GM19455 (cell line): Measurements from ENCODE around the gene PTP4A1.
"Not testable (repeated sequence)": the region's sequence is repeated elsewhere in the genome, so short reads cannot be mapped to it uniquely, and the experiment has no call there.

ENCODE experiments used
- ATAC-seq: cut with Tn5 transposase; IDR thresholded peaks from one replicate; pipeline ENCODE4 v1.9.1; 2021; ENCODE audit not compliant: unreplicated experiment

The PTP4A1 gene

DNA sequence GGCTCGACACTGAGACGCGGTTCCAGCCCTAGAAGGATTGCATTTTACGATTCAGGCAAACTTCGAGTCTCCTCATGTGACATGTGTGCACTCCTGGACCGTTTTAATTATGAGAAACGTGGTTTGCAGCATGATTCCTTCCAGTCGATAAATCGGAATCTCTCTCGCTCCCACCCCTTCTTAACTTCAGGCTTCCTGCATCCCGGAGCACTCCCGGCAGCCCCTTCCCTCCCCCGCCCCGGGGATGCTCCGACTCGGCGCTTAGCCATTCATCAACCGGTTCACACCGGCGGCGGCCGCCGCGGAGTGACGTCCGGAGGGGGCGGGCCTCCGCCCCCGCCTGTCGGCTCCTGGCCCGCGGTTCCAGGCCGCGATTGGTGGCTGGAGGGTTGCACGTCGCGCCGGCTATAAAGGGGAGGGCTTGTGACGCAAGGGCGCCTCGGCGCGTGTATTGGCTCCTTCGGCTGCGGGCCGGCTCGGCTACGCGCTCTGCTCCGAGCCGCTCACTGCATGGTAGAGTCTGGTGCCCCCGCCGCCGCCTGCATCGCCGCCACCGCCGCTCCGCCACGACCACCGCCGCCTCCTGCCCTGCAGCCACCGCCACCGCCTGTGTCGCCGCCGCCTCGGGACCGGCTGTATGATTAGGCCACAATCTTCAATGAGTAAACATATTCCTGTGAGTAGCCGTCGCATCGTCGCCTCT, at the start of gene PTP4A1, which contains the start of gene LOC128125822:
Gene PTP4A1 (plus strand): TSS at position 437 of the 703 bp plus-strand sequence. CDS start 4,401 bp downstream, outside the sequence.
Gene LOC128125822 (plus strand): TSS at position 437 of the 703 bp plus-strand sequence.
- peak; percentile 85 for ATAC-seq

DNA sequence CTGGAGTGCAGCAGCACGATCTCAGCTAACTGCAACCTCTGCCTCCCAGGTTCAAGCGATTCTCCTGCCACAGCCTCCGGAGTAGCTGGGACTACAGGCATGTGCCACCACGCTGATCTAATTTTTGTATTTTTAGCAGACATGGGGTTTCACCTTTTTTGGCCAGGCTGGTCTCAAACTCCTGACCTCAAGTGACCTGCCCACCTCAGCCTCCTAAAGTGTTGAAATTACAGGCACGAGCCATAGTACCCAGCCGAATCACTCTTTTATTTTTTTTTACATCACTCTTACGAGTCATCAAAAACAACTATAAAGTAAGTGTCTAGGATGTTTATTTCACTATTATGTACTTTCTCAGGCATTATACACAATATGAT, 49.4 kb upstream of the PTP4A1 start:
- not testable (repeated sequence) for ATAC-seq

GRCh38 chr6:63523630-63524029, 48.6 kb upstream of the PTP4A1 start:
- no peak for ATAC-seq

GRCh38 chr6:63525186-63525878, 46.9 kb upstream of the PTP4A1 start:
- ATAC-seq: no peak

GRCh38 chr6:63526931-63527330, 45.3 kb upstream of the PTP4A1 start:
- ATAC-seq: no peak

DNA sequence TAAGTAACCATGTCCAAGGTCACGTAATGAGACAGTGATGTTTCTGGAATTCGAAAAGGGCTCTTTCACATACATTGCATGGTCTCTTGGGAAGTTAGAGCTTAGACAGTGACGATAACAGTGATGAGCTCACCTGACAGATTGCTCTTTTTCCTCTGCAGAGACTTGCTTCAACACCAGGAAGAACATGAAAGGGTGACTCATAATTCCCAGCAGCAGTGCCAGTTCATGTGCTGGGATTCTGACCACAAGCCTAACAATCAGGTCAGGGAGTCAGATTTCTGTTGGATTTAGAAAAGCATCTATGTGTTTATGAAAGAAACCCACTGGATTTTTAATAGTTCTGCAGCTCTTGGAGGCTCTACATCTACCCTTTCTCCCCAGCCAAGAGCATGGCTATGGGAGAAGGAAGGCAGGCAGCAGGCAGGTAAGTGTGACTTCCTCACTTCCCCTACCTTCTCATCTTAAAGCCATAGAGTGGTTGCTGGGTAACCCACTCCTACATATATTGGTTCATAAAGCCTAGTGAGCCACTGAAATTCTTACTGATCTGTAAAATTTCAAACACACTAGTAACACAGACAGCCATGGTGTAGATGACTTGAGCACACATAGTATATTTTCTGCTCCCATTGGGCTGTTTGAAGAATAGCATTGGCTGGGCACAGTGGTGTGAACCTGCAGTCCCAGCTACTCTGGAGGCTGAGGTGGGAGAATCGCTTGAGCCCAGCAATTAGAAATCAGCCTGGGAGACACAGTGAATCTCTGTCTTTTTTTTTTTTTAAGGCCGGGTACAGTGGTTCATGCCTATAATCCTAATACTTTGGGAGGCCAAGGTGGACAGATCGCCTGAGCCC, 44.4 kb upstream of the PTP4A1 start:
- no peak for ATAC-seq

- no peak for ATAC-seq
Measured at GRCh38 chr6:63529498-63529897, 42.8 kb upstream of the PTP4A1 start.

DNA sequence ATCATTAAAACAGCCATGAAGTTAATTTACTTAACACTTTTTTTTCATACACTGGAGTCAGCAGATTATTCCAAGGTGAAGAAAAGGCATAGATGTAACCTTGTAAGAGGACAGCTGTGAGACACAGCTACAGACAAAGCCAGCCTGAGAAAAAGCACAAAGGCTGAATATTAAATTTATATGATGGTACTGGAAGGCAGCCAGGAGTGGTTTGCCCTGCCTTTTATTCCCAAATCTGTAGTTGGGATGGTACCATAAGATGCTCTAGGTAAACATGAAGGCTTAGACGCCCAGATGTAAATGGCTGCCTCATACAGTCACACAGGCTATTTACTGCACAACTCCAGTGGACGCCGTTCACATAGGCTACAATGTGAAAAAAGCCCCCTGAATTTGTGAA, 42.1 kb upstream of the PTP4A1 start:
- no peak for ATAC-seq

GRCh38 chr6:63530991-63531390, 41.3 kb upstream of the PTP4A1 start:
- ATAC-seq: no peak

DNA sequence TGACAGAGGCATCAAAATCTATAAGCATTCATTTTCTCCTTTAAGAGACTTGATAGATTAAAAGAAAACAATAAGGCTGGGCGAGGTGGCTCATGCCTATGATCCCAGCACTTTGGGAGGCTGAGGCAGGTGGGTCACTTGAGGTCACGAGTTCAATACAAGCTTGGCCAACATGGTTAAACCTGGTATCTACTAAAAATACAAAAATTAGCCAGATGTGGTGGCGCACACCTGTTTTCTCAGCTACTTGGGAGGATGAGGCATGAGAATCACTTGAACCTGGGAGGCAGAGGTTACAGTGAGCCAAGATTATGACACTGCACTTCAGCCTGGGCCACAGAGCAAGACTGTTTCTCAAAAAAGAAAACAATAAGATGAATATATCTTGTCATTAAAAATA, 39.3 kb upstream of the PTP4A1 start:
- ATAC-seq: no peak

DNA sequence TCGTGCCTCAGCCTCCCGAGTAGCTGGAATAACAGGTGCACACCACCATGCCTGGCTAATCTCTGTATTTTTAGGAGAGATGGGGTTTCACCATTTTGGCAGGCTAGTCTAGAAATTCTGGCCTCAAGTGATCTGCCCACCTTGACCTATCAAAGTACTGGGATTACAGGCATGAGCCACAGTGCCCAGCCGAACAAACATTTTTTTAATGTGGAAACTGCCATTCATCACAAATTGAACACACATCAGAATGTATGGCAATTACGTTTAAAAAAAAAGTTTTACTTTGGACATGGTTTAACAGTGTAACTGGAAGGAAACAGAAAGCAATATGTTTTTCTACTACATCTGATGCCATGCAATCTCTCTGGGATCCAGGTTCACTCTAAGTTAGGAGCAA, 38.3 kb upstream of the PTP4A1 start:
- ATAC-seq: no peak

DNA sequence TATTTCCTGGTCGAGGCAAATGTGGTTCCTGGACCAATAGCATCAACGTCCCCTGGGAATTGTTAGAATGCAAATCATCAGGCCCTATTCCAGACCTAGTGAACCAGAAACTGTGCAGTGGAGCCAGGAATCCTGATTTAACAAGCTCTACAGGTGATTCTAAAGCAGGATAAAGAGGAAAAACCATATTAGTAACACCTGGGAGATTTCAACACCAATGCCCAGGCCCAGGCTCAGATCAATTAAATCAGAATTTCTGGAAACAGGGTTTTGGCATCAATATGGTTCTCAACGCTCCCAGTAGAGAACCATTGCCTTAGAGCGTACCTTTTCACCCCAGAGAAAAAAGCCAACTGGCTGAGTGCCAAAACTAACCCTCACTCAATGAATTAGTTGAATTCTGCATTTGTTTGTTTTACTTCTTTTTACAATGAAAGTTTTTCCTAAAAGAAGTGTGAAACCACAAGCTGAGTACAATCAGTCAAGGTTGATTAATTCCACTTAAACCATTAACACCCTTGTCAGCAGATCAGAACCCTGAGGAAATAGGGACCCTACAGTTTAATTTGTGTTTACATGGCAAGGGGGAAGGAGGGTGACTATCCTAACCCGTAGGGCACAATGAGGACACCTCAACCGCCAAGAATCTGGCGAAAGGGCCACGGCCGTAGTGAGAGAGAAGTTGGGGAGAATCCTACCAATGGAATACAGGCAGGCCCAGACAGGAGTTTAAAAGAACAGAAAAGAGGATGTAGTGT, 34.9 kb upstream of the PTP4A1 start:
- no peak for ATAC-seq

GRCh38 chr6:63537959-63538300, 34.4 kb upstream of the PTP4A1 start:
- no peak for ATAC-seq

DNA sequence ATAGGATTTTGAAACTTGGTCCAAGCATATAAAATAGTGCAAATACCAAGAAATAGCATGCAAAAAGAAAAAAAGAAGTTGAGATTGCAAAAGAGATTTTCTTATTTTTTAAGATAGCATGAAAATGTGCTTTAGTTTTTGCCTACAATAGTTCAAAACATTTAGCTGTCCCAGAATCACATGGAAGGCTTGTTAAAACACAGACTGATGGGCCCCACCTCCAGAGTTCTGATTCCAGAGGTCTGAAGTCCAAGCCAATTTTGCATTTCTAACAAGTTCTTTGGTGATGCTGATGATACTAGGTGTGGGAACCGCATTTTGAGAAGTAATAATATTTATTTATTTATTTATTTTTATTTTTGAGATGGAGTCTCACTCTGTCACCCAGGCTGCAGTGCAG, 33.7 kb upstream of the PTP4A1 start:
- no peak for ATAC-seq

DNA sequence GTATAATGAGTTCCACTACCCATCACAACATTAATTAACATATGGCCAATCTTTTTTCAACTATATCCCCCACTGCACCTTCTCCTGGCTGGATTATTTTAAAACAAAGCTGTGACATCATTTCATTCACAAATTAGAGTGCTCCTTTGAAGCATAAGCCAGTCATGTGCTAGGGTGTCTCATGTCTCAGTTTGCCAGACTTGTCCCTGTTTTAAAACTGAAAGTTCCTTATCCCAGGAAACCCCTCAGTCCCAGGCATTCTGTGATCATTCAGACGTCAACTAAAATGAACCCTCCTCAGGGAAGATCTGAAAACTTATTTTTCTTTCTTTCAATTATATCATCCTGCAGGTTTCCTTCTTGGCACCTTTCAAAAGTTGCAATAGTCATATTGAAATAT, 29.3 kb upstream of the PTP4A1 start:
- no peak for ATAC-seq

GRCh38 chr6:63543982-63544381, 28.3 kb upstream of the PTP4A1 start:
- no peak for ATAC-seq

DNA sequence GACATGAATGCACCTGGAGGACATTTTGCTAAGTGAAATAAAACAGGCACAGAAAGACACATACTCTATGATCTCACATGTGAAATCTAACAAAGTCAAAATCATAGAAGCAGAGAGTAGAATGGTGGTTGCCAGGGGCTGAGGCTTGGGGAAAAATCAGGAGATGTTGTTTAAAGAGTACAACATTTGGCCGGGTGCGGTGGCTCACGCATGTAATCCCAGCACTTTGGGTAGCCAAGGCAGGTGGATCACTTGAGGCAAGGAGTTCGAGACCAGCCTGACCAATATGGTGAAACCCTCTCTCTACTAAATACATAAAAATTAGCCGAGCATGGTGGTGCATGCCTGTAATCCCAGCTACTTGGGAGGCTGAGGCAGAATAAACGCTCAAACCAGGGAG, 26.0 kb upstream of the PTP4A1 start:
- no peak for ATAC-seq

DNA sequence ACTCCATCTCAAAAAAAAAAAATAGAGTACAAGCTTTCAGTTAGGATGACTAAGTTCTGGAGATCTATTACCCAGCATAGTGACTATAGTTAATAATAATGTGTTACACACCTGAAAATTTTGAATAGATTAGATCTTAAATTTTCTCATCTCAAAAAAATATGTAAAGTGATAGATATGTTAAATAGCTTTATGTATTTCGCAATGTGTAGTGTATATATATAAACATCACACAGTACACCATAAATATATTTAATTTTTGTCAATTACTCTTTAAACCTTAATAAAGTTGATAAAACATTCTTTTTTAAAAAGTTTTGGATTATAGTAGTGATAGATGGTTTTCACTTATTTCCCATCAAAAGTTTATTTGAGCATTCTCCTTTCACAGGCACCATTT, 25.6 kb upstream of the PTP4A1 start:
- no peak for ATAC-seq

DNA sequence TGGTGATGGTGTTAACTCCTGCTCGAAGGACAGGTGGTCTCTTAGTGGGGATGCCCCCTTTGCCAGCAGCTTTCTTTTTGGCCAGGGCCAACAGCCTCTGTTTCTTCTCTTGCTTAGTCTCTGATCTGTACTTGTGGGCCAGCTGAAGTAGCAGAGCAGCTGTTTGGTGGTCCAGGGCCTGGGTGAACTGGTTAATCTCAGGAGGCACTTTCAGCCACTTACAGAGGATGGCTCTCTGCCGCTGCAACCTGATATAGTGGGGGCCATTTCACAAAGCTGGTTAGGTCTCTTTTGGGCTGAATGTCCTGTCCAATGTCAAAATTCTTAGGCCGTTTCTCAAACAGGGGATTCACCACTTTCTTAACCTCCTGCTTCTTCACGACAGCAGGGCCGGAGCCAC, 23.2 kb upstream of the PTP4A1 start:
- no peak for ATAC-seq

DNA sequence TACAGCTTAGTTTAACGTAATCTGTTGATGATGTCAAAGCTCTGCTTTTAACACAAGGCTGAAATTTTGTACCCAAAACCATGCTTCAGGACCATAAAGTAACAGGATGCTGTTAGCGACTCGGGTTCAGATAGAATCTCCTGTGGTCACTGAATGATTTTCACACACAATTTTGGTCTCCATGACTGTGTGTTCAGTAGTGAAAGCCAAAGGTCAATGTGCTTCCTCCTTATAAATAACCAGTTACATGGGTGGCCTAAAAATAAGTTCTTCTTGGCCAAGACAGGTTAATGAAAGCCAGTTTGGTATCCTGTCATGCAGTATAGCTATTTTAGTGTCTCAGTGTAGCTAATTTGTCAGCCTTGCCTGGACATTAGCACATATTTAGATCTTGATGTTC, 19.1 kb upstream of the PTP4A1 start:
- peak; percentile 93 for ATAC-seq

GRCh38 chr6:63553900-63554299, 18.4 kb upstream of the PTP4A1 start:
- ATAC-seq: no peak
